SH-SY5Y (cell line): ENCODE measurements around the gene VEZT.

Experiments
- GATA2 ChIP-seq: IDR thresholded peaks from 2 replicates; pipeline ENCODE4 v1.6.1; 2011; ENCODE audit warnings: mild to moderate bottlenecking, low read depth, low read length
- GATA3 ChIP-seq: IDR thresholded peaks from 2 replicates; pipeline ENCODE4 v1.6.1; 2011; ENCODE audit warnings: low read depth, mild to moderate bottlenecking, low read length, moderate library complexity

Gene VEZT

DNA sequence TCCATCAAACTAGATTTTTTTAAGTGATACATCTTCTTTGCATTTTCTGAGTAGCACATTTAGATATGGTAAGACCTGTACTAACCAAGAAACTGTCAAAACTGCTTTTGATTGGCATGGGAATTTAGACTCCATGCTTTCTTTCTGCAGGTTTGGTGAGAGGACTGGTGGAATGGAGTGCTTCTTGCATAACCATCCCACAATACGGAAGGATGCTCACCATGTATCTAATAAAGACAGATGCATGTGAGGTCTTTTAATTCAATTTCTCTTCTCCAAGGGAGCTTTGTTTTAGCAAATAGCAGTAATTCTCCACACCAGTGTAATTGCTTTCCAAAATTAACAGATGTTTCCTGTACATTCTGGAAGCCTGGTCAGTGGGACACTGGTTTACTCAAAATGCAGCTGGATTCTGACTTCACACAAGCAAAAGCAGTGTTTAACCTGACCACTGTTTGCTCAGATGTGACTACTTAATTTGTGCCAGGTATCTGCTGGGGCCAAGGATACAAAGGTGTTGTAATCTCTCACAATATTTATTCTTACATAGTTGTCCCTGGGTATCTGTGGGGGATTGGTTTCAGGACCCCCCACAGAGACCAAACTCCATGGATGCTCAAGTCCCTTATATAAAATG lies 26.4 kb upstream of the VEZT start:
- no peak for TF ChIP-seq GATA2
- TF ChIP-seq GATA3 = no peak

DNA sequence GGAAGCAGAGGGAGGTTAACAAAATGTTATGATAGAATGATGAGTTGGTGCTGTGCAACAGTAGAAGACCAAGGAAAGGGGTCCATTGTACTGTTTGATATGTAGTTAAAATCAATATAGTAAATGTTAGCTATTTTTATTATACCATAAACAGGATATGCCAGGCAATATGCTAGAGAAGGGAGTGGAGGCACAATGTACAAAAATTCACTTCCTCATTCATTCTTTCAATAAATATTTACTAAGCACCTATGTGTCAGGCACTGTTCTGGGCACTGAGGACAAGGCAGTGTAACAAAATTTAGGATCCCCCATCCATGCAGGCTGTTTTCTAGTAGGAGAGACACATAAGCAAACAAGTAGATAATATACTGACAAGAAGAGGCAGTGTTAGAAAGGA lies 25.3 kb upstream of the VEZT start:
- TF ChIP-seq GATA2 (no peak), GATA3 (no peak)

DNA sequence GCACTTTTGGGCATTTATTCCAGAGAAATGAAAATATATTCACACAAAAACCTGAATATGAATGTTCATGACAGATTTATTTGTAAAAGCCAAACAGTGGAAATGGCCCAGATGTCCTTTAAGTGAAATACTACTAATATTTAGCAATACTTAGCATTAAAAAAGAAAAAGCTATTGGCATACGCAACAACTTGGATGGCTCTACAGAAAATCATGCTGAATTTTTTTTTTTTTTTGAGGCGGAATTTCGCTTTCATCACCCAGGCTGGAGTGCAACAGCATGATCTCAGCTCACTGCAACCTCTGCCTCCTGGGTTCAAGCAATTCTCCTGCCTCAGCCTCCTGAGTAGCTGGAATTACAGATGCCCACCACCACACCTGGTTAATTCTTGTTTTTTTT lies 24.5 kb upstream of the VEZT start:
- no peak for TF ChIP-seq GATA2
- TF ChIP-seq GATA3 = no peak

DNA sequence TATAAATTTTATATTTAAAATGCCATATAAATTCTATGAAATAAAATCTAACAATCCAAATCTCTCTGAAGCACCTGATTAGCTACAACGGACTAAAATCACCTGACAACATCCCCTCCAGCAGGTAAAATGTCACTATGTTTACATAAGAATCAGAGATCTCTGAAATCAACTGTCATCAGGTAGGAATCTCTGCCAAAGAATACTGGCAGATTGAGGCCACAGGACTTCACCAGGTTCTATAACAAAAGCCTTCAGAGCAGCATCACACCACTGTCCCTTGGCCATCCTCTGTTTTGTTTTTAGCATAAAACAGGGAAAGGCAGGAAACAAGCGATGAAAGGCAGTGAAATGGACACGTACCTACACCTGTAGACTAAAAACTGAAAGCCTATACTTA lies 22.5 kb upstream of the VEZT start:
- TF ChIP-seq GATA2 = no peak
- no peak for TF ChIP-seq GATA3

DNA sequence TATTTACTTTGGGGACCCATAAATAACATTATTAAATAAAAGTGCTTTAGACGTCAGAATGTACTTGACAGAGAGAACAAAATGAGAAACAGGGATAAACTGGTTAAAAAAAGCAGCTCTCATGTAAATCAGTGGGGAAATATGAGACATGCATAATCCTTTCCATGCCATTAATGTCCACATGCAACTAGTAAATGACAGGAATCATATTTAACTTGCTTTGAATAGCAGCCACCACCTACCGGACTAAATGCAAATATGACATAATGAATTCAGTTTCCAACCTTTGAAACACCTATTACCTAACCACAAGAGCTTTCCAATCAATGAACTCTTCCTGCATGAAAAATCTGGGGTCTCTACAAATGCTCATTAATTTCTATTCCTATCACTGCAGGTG lies 20.0 kb upstream of the VEZT start:
- TF ChIP-seq GATA2 (no peak), GATA3 (no peak)

DNA sequence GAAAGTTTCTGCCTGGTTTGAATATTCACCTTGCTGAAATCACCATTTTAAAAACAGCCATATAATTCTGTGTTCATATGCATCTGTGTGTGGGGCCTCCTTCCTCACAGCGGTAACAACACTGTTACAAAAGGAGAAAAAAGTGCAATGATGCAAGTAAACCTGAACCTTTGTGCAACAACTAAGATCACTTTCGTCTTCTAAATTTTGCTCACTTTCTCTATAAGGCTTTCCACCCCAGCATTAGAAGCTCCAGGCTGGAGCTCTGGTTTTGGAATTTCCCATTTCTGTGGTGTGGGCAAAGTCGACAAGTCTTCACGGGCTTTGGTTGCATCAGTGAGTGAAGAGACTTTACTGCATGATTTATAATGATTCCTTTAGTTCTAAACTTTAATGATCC lies 18.7 kb upstream of the VEZT start:
- TF ChIP-seq GATA3 (no peak), GATA2 (no peak)

DNA sequence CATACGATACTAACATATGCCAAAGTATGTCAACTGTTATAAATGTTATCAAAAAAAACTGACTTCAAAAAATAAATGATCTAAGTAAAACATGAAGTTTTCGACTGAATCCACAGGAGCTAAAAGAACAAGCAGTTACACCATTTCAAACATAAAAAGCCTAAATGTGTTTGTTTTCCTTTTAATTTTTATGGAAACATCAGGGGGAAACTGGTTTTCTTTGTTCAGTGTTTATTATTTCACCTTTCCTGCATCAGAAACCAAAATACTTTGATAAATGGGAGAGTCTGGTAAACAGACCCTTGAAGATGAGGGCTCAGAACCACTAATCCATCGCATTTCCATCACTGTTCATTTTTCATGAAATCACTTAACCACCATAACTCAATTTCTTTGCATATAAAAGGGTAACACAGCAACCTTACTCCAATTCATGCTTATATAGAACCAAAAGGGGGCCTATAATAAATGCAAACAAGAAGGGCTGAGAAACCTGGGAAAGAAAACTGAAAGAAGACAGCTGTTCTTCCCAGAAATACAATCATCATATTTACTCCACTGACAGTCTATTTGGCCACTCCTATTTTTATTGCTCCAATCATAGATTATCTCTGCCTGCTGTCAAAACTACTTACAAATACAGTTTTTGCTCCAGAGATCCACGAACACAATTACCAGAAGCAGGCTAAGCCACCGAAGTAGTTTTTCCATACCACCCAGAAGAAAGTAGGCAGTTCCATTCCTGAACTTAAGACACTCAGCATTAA lies 17.3 kb upstream of the VEZT start:
- no peak for TF ChIP-seq GATA3
- TF ChIP-seq GATA2 = no peak

DNA sequence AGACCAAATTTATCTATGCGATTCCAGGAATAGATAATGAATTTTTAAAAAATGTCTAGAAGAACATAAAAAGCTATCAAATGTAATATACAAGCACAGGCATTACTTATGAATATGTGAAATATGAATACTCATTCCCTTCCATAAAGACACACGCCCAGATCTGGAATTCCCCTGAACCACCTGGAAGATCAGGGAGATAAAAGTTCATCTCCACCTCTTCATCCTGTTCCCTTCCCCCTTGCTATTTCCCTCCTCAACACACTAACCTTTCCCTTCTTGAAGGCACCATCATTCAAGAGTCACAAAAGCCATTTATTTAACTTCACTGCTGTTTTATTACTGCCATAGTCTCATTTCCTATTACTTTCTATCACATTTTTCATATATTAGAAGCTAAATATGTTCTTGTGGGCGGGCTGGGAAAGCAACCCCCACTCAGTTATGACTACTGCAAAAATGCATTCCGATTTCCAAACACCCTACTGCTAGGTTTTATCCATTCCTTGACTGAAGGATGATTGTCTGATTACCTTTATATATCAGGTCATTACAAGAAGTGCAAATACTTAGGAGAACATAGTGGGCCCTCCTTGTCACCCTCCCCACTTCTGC lies 16.4 kb upstream of the VEZT start:
- peak; percentile 20; the same call in 1 of the 2 replicates for TF ChIP-seq GATA2
- no peak for TF ChIP-seq GATA3

DNA sequence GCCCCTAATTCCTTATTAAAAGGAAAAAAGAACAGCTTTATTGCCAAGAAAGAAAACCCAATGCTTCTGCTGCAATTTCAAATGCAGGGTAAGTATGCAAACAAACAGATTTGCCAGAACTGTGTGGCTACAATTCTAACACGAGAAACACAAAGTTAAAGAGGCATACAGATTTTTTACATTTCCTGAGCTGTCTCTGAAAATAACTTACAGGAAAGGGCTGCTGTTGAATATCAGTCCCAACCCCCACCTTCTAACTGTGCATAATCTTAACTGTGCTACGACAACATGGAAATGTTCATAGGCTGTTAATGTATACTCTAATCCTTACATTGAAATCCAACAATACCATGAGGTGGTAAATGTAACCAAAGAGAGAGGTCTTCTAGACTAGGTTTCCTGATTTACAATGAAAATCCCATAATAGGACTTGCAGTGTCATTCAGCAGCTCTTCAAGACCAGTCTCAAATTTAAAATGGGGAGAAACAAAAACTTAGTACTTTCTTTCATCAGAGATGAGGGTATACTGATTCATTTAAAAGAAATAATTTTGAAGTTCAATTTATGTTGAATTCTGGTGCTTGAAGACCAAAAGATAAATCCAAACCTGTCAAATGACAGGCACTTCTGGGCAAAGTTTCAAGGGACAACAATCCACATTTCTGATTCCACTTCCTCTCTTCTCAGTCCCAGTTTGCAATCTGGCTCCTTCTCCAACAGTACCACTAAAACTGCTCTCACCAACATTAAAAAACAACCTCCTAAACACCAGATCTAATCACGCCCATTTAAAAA lies 14.7 kb upstream of the VEZT start:
- TF ChIP-seq GATA3 = no peak
- TF ChIP-seq GATA2 = no peak

DNA sequence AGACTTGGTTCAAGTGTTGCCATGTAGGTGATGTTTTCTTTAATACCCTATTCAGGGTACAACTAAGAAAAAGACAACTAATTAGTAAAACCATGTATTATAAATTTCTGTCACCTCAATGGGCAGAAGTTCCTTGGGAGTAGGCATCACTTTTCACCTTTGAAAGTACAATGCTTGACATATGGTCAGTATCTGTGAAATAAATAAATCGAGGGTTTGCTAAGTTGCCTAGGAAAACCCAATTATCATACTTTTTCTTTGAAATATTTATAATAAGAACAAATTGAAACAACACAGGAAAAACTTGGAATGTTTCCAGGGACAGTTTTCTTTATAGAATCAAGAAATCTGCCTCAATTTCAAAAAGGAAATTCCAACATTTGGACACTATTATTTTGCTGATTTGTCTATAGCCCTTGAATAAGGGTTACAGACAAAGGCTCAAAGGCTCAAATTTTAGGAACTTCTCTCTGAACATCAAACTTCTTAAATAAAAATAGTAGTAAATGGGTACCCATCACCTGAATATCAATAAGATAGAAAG lies 14.0 kb upstream of the VEZT start:
- TF ChIP-seq GATA3 (no peak), GATA2 (no peak)

DNA sequence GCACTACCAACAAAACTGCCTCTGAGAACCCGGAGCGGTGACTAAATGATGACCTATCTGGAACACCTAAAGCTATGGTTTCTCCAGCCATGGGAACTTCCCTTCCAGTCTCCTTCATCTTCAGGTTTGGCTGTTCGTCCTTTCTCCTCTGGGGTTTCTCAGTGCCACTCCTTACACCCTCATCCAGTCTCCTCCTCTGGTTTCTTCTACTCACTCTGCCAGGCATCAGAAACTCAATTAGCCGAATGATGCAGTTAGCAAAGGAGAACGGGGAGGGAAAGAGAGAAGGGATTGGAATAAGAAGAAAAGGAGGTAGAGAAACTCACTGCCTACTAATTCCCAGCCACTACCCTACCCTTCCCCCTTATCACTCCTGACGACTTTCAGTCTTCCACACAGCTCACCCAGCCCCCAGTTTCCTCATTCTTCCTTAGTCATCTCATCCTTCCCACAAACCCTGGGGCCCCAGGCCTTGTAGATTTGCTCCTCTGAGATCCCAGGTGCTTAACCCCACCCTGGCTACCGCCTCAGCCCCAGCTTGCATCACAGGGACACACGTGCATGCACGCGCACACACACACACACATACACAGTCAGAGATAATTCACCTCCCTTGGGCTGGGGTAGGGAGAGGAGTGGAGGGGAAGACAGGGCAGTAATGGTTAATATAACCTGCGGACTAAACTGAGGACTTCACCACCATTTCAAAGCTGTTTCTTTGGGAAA lies 13.3 kb upstream of the VEZT start:
- TF ChIP-seq GATA2 (no peak), GATA3 (no peak)

DNA sequence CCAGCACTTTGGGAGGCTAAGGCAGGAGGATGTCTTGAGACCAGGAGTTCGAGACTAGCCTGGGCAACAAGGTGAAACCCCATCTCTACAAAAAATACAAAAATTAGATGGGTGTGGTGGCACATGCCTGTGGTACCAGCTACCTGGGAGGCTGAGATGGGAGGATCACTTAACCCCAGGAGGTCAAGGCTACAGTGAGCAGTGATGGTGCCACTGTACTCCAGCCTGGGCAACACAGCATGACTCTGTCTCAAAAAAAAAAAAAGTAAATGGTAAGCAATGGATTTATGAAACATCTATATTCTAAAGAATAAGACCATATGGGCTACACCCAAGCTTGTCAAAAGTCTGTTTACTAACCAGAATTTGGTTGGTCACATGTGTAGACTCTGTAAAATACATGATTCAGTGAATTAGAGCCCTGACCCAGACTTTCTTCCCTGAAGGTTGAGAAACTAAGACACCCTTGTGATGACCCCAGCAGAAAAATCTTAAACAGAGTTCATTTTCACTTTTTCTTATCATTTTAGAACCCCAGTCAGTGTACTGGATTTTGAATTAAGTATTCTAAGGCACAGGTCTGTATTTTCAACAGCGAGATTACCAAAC lies 12.5 kb upstream of the VEZT start:
- TF ChIP-seq GATA2 (no peak), GATA3 (no peak)

DNA sequence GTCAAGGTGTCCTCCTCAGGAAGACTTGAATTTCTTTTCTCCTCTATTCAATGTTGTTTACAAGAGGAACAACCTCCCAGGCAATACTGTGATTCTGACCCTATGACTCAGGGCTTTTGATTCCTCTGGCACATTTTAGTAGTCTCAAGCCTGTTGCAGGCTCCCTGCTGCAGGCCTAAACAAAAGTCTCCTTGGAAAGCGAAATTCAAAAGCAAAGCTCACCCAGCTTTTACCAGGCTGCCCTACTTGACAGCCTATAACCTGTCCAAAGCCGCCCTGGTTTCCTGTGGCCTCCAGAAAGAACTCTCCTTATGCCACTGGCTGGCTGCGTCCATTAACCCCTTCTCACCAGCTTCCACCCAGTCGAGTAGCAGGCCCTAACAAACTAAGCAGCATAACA lies 11.9 kb upstream of the VEZT start:
- TF ChIP-seq GATA3 (no peak), GATA2 (no peak)

DNA sequence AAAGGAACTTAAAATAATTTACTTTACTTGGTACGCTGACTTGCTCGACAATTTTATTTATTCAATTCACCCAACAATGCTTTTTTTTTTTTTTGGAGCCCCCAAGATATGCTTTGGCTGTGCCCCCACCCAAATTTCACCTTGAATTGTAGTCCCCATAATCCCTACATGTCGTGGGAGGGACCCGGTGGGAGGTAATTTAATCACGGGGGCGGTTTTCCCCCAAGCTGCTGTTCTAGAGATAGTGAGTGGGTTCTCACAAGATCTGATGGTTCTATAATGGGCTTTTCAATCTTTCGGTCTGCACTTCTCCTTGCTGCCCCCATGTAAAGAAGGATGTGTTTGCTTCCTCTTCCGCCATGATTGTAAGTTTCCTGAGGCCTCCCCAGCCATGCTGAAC lies 10.7 kb upstream of the VEZT start:
- TF ChIP-seq GATA2 (no peak), GATA3 (no peak)
